OCI-LY3 (cell line): ENCODE data around the gene IPO5.

Experiments used
- H2AFZ ChIP-seq: fragments of 200-600, 300-600 bp; shearing (Covaris generic); 2 replicates; pipeline ENCODE4 v1.6.0; 2014; ENCODE audit warnings: antibody characterized with exemption, low read depth, low read length
- H3K27ac ChIP-seq: fragments of 200-600, 300-600 bp; sonication (generic); 2 replicates; pipeline ENCODE4 v1.5.1; 2014; ENCODE audit warnings: mild to moderate bottlenecking, low read length, moderate library complexity, mixed read lengths
- H3K27me3 ChIP-seq: fragments of 200-600, 300-600 bp; sonication (generic); 2 replicates; pipeline ENCODE4 v1.6.1; 2014; ENCODE audit warnings: low read depth, low read length, mixed read lengths
- H3K36me3 ChIP-seq: fragments of 200-600, 300-600 bp; sonication (generic); replicated peaks from 2 replicates; pipeline ENCODE3; 2014; ENCODE audit warnings: low read depth, low read length, mixed read lengths
- H3K4me1 ChIP-seq: fragments of 300-600, 200-600 bp; sonication (generic); 2 replicates; pipeline ENCODE4 v1.6.1; 2014; ENCODE audit warnings: low read length, mixed read lengths
- H3K4me2 ChIP-seq: fragments of 200-600, 300-600 bp; sonication (generic); 2 replicates; pipeline ENCODE4 v1.6.1; 2014; ENCODE audit warnings: low read length, mixed read lengths
- H3K4me3 ChIP-seq: fragments of 300-600, 200-600 bp; sonication (generic); 2 replicates; pipeline ENCODE4 v1.5.1; 2014; ENCODE audit warnings: antibody characterized with exemption, mild to moderate bottlenecking, low read length, moderate library complexity
- H3K79me2 ChIP-seq: fragments of 300-600, 200-600 bp; shearing (Covaris generic); 2 replicates; pipeline ENCODE4 v1.6.1; 2014; ENCODE audit warnings: mild to moderate bottlenecking, low read length, mixed read lengths
- H3K9ac ChIP-seq: fragments of 300-600, 200-600 bp; shearing (Covaris generic); 2 replicates; pipeline ENCODE4 v1.6.0; 2014; ENCODE audit warnings: mild to moderate bottlenecking, low read length, moderate library complexity
- H3K9me3 ChIP-seq: fragments of 200-600, 300-600 bp; shearing (Covaris generic); 2 replicates; pipeline ENCODE4 v1.6.1; 2014; ENCODE audit warnings: low read length, mixed read lengths; ENCODE audit not compliant: insufficient read depth
- H4K20me1 ChIP-seq: fragments of 200-600, 300-600 bp; sonication (generic); 2 replicates; pipeline ENCODE4 v1.6.1; 2016; ENCODE audit warnings: low read length, mixed read lengths; ENCODE audit not compliant: insufficient read depth
- EZH2phosphoT487 ChIP-seq: fragments of 200-600 bp; shearing (Covaris generic); IDR thresholded peaks from 2 replicates; pipeline ENCODE4 v1.6.1; 2018; ENCODE audit warnings: antibody characterized with exemption, mixed run types, low read depth
- TF ChIP-seq, protein P1 (sequence below): fragments of 200-600, 300-600 bp; sonication (generic); IDR thresholded peaks from 2 replicates; pipeline ENCODE4 v1.5.1; 2014; ENCODE audit warnings: antibody characterized with exemption, low read length, low read depth

Gene IPO5

DNA sequence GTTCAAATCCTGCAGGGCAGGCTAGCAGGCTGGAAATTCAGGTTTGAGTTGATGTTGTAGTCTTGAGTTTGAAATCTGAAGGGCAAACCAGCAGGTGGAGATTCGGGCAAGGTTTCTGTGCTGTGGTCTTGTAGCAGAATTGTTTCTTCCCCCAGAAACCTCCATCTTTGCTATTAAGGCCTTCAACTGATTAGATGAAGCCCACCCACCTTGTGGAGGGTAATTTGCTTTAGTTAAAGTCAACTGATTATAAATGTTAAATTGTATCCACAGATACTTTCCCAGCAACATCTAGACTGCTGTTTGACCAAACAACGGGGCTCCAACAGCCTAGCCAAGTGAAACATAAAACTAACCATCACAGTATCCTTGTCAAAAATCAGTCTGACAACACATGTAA, 9.4 kb downstream of the IPO5 start:
- H3K4me1 ChIP-seq, result no peaks in the 10 kb centered on the region
- peaks cover 9% of the 10 kb centered on the region; the same call in 1 of the 2 replicates for H3K27me3 ChIP-seq
- no peaks in the 10 kb centered on the region for H3K9me3 ChIP-seq
- H3K4me2 ChIP-seq, result no peak overlapping the region
- no peak overlapping the region for H3K9ac ChIP-seq
- no peak overlapping the region for H3K4me3 ChIP-seq
- H3K79me2 ChIP-seq, result no peaks in the 10 kb centered on the region
- no peaks in the 10 kb centered on the region for H4K20me1 ChIP-seq
- TF ChIP-seq EZH2phosphoT487, result no peak
- TF ChIP-seq, protein P1, sequence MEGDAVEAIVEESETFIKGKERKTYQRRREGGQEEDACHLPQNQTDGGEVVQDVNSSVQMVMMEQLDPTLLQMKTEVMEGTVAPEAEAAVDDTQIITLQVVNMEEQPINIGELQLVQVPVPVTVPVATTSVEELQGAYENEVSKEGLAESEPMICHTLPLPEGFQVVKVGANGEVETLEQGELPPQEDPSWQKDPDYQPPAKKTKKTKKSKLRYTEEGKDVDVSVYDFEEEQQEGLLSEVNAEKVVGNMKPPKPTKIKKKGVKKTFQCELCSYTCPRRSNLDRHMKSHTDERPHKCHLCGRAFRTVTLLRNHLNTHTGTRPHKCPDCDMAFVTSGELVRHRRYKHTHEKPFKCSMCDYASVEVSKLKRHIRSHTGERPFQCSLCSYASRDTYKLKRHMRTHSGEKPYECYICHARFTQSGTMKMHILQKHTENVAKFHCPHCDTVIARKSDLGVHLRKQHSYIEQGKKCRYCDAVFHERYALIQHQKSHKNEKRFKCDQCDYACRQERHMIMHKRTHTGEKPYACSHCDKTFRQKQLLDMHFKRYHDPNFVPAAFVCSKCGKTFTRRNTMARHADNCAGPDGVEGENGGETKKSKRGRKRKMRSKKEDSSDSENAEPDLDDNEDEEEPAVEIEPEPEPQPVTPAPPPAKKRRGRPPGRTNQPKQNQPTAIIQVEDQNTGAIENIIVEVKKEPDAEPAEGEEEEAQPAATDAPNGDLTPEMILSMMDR, result no peak
- H2AFZ ChIP-seq, result no peak overlapping the region
- no peak overlapping the region for H3K27ac ChIP-seq
- no peaks in the 10 kb centered on the region for H3K36me3 ChIP-seq

- Histone ChIP-seq H2AFZ (no peak overlapping the region), H3K27me3 (0 out of 2 replicates have a peak, but pooled peaks cover 3% of the 10 kb centered on the region), H3K36me3 (no peaks in the 10 kb centered on the region), H3K4me1 (no peaks in the 10 kb centered on the region), H3K27ac (no peak overlapping the region), H3K79me2 (no peaks in the 10 kb centered on the region), H3K9me3 (no peaks in the 10 kb centered on the region), H3K4me2 (no peak overlapping the region), H3K9ac (no peak overlapping the region), H3K4me3 (no peak overlapping the region), H4K20me1 (no peaks in the 10 kb centered on the region)
- TF ChIP-seq, protein P1, result no peak
- TF ChIP-seq EZH2phosphoT487, result no peak
Measured at GRCh38 chr13:97967226-97967625, 13.8 kb downstream of the IPO5 start.

DNA sequence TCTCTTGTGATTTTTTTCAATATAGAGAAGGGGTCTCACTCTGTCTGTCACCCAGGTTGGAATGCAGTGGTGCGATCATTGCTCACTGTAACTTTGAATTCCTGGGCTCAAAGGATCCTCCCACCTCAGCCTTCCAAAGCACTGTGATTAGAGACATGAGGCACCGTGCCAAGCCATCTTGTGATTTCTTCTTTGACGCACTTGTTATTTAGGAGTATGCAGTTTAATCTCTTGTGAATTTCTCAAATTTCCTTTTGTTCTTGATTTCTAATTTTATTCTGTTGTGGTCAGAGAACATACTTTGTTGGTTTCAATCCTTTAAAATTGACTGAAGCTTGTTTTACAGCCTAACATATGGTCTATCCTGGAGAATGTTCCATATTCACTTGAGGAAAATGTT, 14.5 kb downstream of the IPO5 start:
- Histone ChIP-seq H3K4me1 (no peaks in the 10 kb centered on the region), H4K20me1 (no peaks in the 10 kb centered on the region), H3K36me3 (no peaks in the 10 kb centered on the region), H3K27me3 (0 out of 2 replicates have a peak, but pooled peaks cover 1% of the 10 kb centered on the region), H3K4me2 (no peak overlapping the region), H3K27ac (no peak overlapping the region), H2AFZ (no peak overlapping the region), H3K4me3 (no peak overlapping the region), H3K9me3 (no peaks in the 10 kb centered on the region), H3K9ac (no peak overlapping the region), H3K79me2 (no peaks in the 10 kb centered on the region)
- TF ChIP-seq, protein P1, result no peak
- TF ChIP-seq EZH2phosphoT487, result no peak

- no peak for TF ChIP-seq EZH2phosphoT487
- TF ChIP-seq, protein P1, result no peak
- no peaks in the 10 kb centered on the region for H3K27me3 ChIP-seq
Measured at GRCh38 chr13:97971519-97971918, 18.0 kb downstream of the IPO5 start.

More at GRCh38 chr13:97971519-97971918, 18.0 kb downstream of the IPO5 start:
- H3K9ac ChIP-seq, result no peak overlapping the region
- H2AFZ ChIP-seq, result no peak overlapping the region
- no peak overlapping the region for H3K4me2 ChIP-seq
- no peak overlapping the region for H3K4me3 ChIP-seq
- H3K9me3 ChIP-seq, result no peaks in the 10 kb centered on the region
- no peak overlapping the region for H3K27ac ChIP-seq
- no peaks in the 10 kb centered on the region for H4K20me1 ChIP-seq
- peaks cover under 1% of the 10 kb centered on the region; the same call in 1 of the 2 replicates for H3K79me2 ChIP-seq
- H3K4me1 ChIP-seq, result 0 out of 2 replicates have a peak, but pooled peaks cover 3% of the 10 kb centered on the region
- H3K36me3 ChIP-seq, result no peaks in the 10 kb centered on the region
